OCI-LY1 (cell line): ENCODE results near the gene CDC42EP4.

Experiments
- H2AFZ ChIP-seq: fragments of 200-600 bp; sonication (generic), shearing (Covaris generic); 2 replicates; pipeline ENCODE4 v1.6.0; 2014; ENCODE audit warnings: antibody characterized with exemption, mild to moderate bottlenecking, low read length
- H3F3A ChIP-seq: fragments of 200-600 bp; sonication (generic), shearing (Covaris generic); 2 replicates; pipeline ENCODE4 v1.6.0; 2014; ENCODE audit warnings: mild to moderate bottlenecking, antibody characterized with exemption, low read length, moderate library complexity; ENCODE audit not compliant: insufficient read depth
- H3K27ac ChIP-seq: fragments of 200-600 bp; sonication (generic); 2 replicates; pipeline ENCODE4 v1.5.1; 2014; ENCODE audit warnings: low read length, mixed run types, mild to moderate bottlenecking, low read depth; ENCODE audit not compliant: poor library complexity, severe bottlenecking
- H3K27me3 ChIP-seq: fragments of 200-600 bp; sonication (generic); 2 replicates; pipeline ENCODE4 v1.6.0; 2014; ENCODE audit warnings: antibody characterized with exemption, mild to moderate bottlenecking, low read length, moderate library complexity; ENCODE audit not compliant: insufficient read depth
- H3K36me3 ChIP-seq: fragments of 200-600 bp; sonication (generic); 2 replicates; pipeline ENCODE4 v1.6.1; 2014; ENCODE audit warnings: mild to moderate bottlenecking, antibody characterized with exemption, low read length, moderate library complexity, mixed read lengths; ENCODE audit not compliant: insufficient read depth
- H3K4me1 ChIP-seq: fragments of 200-600 bp; sonication (generic); 2 replicates; pipeline ENCODE4 v1.5.1; 2014; ENCODE audit warnings: mild to moderate bottlenecking, low read length, moderate library complexity; ENCODE audit not compliant: insufficient read depth, severe bottlenecking
- H3K4me2 ChIP-seq: fragments of 200-600 bp; sonication (generic), shearing (Covaris generic); 2 replicates; pipeline ENCODE4 v1.6.1; 2014; ENCODE audit warnings: low read length
- H3K4me3 ChIP-seq: fragments of 200-600 bp; sonication (generic); 2 replicates; pipeline ENCODE4 v1.5.1; 2014; ENCODE audit warnings: low read length, low read depth, mild to moderate bottlenecking, mixed read lengths; ENCODE audit not compliant: poor library complexity, severe bottlenecking
- H3K79me2 ChIP-seq: fragments of 200-600 bp; shearing (Covaris generic); 2 replicates; pipeline ENCODE4 v1.6.1; 2016; ENCODE audit warnings: mixed run types, low read length, mixed read lengths; ENCODE audit not compliant: insufficient read depth
- H3K9ac ChIP-seq: fragments of 200-600 bp; sonication (generic), shearing (Covaris generic); 2 replicates; pipeline ENCODE4 v1.6.1; 2014; ENCODE audit warnings: mild to moderate bottlenecking, low read length, mixed read lengths
- H3K9me2 ChIP-seq: fragments of 200-600 bp; sonication (generic), shearing (Covaris generic); 2 replicates; pipeline ENCODE4 v1.6.1; 2014; ENCODE audit warnings: low read depth, mild to moderate bottlenecking, low read length, mixed read lengths
- H3K9me3 ChIP-seq: fragments of 200-600 bp; shearing (Covaris generic); 2 replicates; pipeline ENCODE4 v1.6.1; 2014; ENCODE audit warnings: low read length, mixed read lengths
- H4K20me1 ChIP-seq: fragments of 200-600 bp; sonication (generic), shearing (Covaris generic); 2 replicates; pipeline ENCODE4 v1.6.0; 2016; ENCODE audit warnings: mild to moderate bottlenecking, low read length; ENCODE audit not compliant: insufficient read depth
- EZH2 ChIP-seq: fragments of 200-600 bp; sonication (generic), shearing (Covaris generic); IDR thresholded peaks from 2 replicates; pipeline ENCODE4 v1.8.0; 2017; ENCODE audit warnings: borderline replicate concordance, mixed run types, mild to moderate bottlenecking, antibody characterized with exemption, low read length, moderate library complexity, mixed read lengths
- TF ChIP-seq, protein P1 (sequence below): fragments of 200-600 bp; sonication (generic), shearing (Covaris generic); IDR thresholded peaks from 2 replicates; pipeline ENCODE4 v1.5.1; 2017; ENCODE audit warnings: mild to moderate bottlenecking, antibody characterized with exemption, low read length, moderate library complexity, mixed read lengths

CDC42EP4 gene

GRCh38 chr17:73320601-73321264 lies 8.9 kb upstream of the CDC42EP4 start:
- Histone ChIP-seq H2AFZ (no peak overlapping the region), H3K27ac (no peak overlapping the region), H3F3A (no peaks in the 10 kb centered on the region), H3K36me3 (no peaks in the 10 kb centered on the region), H3K9me3 (no peaks in the 10 kb centered on the region), H3K27me3 (no peaks in the 10 kb centered on the region), H3K4me1 (no peaks in the 10 kb centered on the region), H3K9me2 (no peaks in the 10 kb centered on the region), H3K4me2 (no peak overlapping the region), H4K20me1 (no peaks in the 10 kb centered on the region), H3K9ac (no peak overlapping the region), H3K4me3 (no peak overlapping the region), H3K79me2 (no peaks in the 10 kb centered on the region)
- no peak for TF ChIP-seq EZH2
- TF ChIP-seq, protein P1, sequence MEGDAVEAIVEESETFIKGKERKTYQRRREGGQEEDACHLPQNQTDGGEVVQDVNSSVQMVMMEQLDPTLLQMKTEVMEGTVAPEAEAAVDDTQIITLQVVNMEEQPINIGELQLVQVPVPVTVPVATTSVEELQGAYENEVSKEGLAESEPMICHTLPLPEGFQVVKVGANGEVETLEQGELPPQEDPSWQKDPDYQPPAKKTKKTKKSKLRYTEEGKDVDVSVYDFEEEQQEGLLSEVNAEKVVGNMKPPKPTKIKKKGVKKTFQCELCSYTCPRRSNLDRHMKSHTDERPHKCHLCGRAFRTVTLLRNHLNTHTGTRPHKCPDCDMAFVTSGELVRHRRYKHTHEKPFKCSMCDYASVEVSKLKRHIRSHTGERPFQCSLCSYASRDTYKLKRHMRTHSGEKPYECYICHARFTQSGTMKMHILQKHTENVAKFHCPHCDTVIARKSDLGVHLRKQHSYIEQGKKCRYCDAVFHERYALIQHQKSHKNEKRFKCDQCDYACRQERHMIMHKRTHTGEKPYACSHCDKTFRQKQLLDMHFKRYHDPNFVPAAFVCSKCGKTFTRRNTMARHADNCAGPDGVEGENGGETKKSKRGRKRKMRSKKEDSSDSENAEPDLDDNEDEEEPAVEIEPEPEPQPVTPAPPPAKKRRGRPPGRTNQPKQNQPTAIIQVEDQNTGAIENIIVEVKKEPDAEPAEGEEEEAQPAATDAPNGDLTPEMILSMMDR: no peak

DNA sequence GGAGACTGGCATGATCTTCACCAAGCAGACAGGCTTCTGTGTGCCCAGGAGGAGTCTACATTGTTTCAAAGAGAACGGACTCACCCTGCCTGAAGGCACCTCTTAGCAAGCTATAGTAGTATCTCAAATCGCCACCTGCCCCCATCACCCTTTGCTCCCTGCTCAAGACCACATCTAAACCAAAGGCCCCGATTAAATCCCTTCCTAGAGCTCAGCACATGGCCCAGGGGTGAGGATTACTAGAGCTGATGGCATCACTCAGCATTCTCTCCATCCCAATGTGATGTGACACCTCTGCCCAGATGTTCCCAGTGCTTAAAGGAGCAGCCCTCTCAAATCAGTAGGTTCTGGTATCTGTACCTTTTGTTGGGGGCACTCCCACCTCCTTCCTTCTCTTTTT lies 8.0 kb upstream of the CDC42EP4 start:
- no peak overlapping the region for H3K4me3 ChIP-seq
- no peaks in the 10 kb centered on the region for H3K9me2 ChIP-seq
- H3K27ac ChIP-seq: no peak overlapping the region
- TF ChIP-seq, protein P1: no peak
- TF ChIP-seq EZH2: no peak
- no peaks in the 10 kb centered on the region for H4K20me1 ChIP-seq
- H3K27me3 ChIP-seq: no peaks in the 10 kb centered on the region
- H3K79me2 ChIP-seq: no peaks in the 10 kb centered on the region
- H3K4me2 ChIP-seq: no peak overlapping the region
- H3F3A ChIP-seq: no peaks in the 10 kb centered on the region
- no peak overlapping the region for H2AFZ ChIP-seq
- no peaks in the 10 kb centered on the region for H3K9me3 ChIP-seq
- no peak overlapping the region for H3K9ac ChIP-seq
- H3K36me3 ChIP-seq: no peaks in the 10 kb centered on the region
- H3K4me1 ChIP-seq: no peaks in the 10 kb centered on the region

GRCh38 chr17:73318836-73319235 lies 7.0 kb upstream of the CDC42EP4 start:
- Histone ChIP-seq H3F3A (no peaks in the 10 kb centered on the region), H3K27me3 (no peaks in the 10 kb centered on the region), H3K79me2 (no peaks in the 10 kb centered on the region), H3K4me2 (no peak overlapping the region), H3K9me3 (no peaks in the 10 kb centered on the region), H4K20me1 (no peaks in the 10 kb centered on the region), H3K36me3 (no peaks in the 10 kb centered on the region), H3K4me1 (no peaks in the 10 kb centered on the region), H2AFZ (no peak overlapping the region), H3K9me2 (no peaks in the 10 kb centered on the region), H3K27ac (no peak overlapping the region), H3K4me3 (no peak overlapping the region), H3K9ac (no peak overlapping the region)
- TF ChIP-seq EZH2: no peak
- TF ChIP-seq, protein P1: no peak
